Ishikawa (cell line): ENCODE results near the gene PLEKHA1.

Experiments
- CEBPB ChIP-seq: IDR thresholded peaks from 2 replicates; pipeline ENCODE4 v1.6.1; 2012
- CREB1 ChIP-seq: IDR thresholded peaks from 2 replicates; pipeline ENCODE4 v1.6.1; 2012; ENCODE audit warnings: low read depth
- EP300 ChIP-seq: IDR thresholded peaks from 2 replicates; pipeline ENCODE4 v1.6.1; 2012; ENCODE audit warnings: borderline replicate concordance
- NFIC ChIP-seq: IDR thresholded peaks from 2 replicates; pipeline ENCODE4 v1.6.1; 2012
- RAD21 ChIP-seq: IDR thresholded peaks from 2 replicates; pipeline ENCODE4 v1.6.1; 2012; ENCODE audit warnings: low read depth
- TAF1 ChIP-seq: IDR thresholded peaks from 2 replicates; pipeline ENCODE4 v1.6.1; 2012; ENCODE audit warnings: low read depth, mild to moderate bottlenecking
- YY1 ChIP-seq: IDR thresholded peaks from 2 replicates; pipeline ENCODE4 v1.6.1; 2012; ENCODE audit warnings: low read depth
- ZBTB7A ChIP-seq: IDR thresholded peaks from 2 replicates; pipeline ENCODE4 v1.6.1; 2012; ENCODE audit warnings: low read depth
- TF ChIP-seq, protein P1 (sequence below): IDR thresholded peaks from 2 replicates; pipeline ENCODE4 v1.6.1; 2012; ENCODE audit warnings: low read depth, mild to moderate bottlenecking
- TF ChIP-seq, protein P2 (sequence below): IDR thresholded peaks from 2 replicates; pipeline ENCODE4 v1.6.1; 2012

DNA sequence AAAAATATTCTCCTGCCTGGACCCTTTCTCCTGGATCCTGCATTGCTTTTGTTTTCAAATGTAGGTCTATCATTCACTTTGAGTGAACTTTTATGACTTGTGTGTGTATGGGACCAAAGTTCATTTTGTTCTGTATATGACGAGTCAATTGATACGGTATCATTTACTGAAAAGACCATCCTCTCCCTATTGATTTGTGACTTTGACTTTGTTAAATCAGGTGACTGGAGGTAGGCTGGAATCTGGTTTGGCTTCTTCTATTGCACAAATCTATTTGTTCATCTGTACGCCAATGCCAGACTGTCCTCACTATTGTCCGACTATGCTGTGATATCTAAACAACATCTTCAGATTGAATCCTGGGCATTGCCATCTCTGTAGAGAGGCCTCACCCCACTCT, 74.6 kb downstream of the PLEKHA1 start:
- no peak for TF ChIP-seq ZBTB7A
- no peak for TF ChIP-seq EP300
- TF ChIP-seq TAF1: no peak
- TF ChIP-seq RAD21: no peak
- TF ChIP-seq, protein P1, sequence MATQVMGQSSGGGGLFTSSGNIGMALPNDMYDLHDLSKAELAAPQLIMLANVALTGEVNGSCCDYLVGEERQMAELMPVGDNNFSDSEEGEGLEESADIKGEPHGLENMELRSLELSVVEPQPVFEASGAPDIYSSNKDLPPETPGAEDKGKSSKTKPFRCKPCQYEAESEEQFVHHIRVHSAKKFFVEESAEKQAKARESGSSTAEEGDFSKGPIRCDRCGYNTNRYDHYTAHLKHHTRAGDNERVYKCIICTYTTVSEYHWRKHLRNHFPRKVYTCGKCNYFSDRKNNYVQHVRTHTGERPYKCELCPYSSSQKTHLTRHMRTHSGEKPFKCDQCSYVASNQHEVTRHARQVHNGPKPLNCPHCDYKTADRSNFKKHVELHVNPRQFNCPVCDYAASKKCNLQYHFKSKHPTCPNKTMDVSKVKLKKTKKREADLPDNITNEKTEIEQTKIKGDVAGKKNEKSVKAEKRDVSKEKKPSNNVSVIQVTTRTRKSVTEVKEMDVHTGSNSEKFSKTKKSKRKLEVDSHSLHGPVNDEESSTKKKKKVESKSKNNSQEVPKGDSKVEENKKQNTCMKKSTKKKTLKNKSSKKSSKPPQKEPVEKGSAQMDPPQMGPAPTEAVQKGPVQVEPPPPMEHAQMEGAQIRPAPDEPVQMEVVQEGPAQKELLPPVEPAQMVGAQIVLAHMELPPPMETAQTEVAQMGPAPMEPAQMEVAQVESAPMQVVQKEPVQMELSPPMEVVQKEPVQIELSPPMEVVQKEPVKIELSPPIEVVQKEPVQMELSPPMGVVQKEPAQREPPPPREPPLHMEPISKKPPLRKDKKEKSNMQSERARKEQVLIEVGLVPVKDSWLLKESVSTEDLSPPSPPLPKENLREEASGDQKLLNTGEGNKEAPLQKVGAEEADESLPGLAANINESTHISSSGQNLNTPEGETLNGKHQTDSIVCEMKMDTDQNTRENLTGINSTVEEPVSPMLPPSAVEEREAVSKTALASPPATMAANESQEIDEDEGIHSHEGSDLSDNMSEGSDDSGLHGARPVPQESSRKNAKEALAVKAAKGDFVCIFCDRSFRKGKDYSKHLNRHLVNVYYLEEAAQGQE: no peak
- TF ChIP-seq, protein P2, sequence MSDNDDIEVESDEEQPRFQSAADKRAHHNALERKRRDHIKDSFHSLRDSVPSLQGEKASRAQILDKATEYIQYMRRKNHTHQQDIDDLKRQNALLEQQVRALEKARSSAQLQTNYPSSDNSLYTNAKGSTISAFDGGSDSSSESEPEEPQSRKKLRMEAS: no peak
- TF ChIP-seq CEBPB: no peak
- no peak for TF ChIP-seq CREB1
- no peak for TF ChIP-seq NFIC
- no peak for TF ChIP-seq YY1
